GM12874 (cell line): ENCODE data around the gene CTNNB1.

Source experiments
- CTCF ChIP-seq: IDR thresholded peaks from 2 replicates; pipeline ENCODE4 v1.5.1; 2011; ENCODE audit warnings: low read depth, mild to moderate bottlenecking, control low read depth, low read length, moderate library complexity; ENCODE audit not compliant: insufficient read depth

The CTNNB1 gene

DNA sequence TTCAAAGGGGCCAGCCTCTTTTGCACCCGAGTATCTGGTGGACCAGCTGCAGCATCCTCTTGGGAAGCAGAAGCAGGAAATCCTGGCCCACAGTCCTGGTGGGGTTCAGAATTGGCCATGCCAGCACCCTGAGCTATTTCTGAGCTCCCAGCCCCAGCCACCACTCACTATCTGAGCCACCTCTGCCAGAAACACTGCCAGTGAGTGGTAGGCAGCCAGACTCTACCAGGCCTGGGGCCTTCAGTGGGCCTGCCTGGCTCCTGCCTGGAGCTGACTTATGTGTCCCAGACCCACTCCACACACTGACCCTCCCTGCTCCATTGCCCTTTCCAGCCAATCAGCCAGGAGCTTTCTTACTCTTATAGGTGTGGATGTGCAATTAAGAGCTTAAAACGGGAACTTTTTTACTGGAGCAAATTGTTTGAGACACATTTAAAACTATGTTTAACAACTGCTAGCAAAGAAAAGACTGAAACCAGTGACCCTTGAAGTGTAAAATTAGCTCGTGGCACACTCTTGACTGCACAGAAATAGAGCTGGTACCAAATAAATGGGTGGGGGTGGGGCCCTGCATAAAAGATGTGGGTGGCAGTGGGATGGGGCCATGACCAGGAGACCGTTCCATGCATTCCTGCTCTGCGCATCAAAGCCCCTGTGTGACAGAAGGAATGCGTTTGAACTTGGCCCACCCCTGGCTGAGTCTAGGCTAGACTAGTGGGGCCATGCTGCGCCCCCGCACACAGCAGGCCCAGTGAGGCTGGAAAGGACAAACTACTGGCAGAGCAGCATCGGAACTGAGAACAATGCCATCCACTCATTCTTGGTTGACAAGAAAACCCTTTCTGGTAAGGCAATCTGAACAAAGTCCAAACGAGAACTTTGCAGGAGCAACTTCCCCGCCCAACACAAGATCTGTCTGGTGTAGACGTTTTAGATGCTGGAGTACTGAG lies 48.0 kb downstream of the CTNNB1 start:
- TF ChIP-seq CTCF: no peak

GRCh38 chr3:41248525-41248924 lies 49.2 kb downstream of the CTNNB1 start:
- TF ChIP-seq CTCF: no peak

GRCh38 chr3:41249318-41249717 lies 50.0 kb downstream of the CTNNB1 start:
- TF ChIP-seq CTCF: no peak

GRCh38 chr3:41250825-41251224 lies 51.5 kb downstream of the CTNNB1 start:
- no peak for TF ChIP-seq CTCF

GRCh38 chr3:41251593-41251992 lies 52.3 kb downstream of the CTNNB1 start:
- TF ChIP-seq CTCF: no peak

DNA sequence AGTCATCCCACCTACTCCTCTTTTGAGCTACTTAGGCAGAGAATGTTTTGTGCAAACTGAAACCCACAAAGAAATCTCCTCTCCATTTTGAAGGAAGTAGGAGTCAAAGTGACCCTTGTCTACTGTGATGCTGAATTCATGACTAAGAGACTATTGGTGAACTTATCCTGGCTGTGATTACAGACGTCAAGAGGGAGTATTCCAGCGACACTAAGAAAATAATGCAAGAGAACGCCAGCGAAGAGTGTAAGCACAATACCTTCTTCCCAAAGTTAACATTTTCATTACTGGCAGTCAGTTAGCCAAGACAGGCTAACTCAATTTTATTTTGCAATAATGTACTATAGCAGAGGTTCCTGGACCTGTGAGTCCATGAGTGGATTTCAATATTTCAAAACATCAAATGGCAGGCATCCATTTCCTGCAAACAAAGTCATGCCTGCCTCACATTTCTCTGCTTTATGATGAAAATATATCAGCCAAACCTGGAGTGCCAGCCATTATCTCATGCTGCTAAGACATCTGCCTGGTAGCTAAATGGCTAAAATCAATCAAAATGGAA lies 59.0 kb downstream of the CTNNB1 start:
- TF ChIP-seq CTCF: no peak

- TF ChIP-seq CTCF: no peak
Observed at GRCh38 chr3:41259449-41260062, 60.3 kb downstream of the CTNNB1 start.
